Measurements from ENCODE around the gene TP63. TPM values are rescaled to one million over a fixed set of nuclear protein-coding genes. Genes with fewer than 3 reads are reported as not detected.

The TP63 gene
- total and polyA plus RNA-seq, 2 experiments from 2014 or later, result not detected

GRCh38 chr3:189827108-189827507, 195.9 kb downstream of the TP63 start (continued):
- TF ChIP-seq ZNF462 (CRISPR knock-in tag; IDR thresholded peaks at IDR 0.05), result no peak
- no peak for TF ChIP-seq REST (IDR thresholded peaks at IDR 0.05; ENCODE audit: unreplicated experiment)

- Histone ChIP-seq H3F3A (replicated peaks; ENCODE audit: low read depth) (no peaks in the 10 kb centered on the region), H4K20me1 (replicated peaks; ENCODE audit: insufficient read depth) (no peaks in the 10 kb centered on the region), H2AFZ (no peak overlapping the region), H3K27ac (ENCODE audit: low read depth) (no peak overlapping the region), H3K79me2 (replicated peaks; ENCODE audit: insufficient read depth) (no peaks in the 10 kb centered on the region), H3K9me2 (ENCODE audit: insufficient read depth) (no peaks in the 10 kb centered on the region), H3K4me1 (ENCODE audit: insufficient read depth) (peaks cover 6% of the 10 kb centered on the region; the same call in 1 of the 2 replicates), H3K4me3 (no peak overlapping the region), H3K27me3 (ENCODE audit: insufficient read depth) (no peaks in the 10 kb centered on the region), H3K4me2 (no peak overlapping the region), H3K36me3 (ENCODE audit: insufficient read depth) (no peaks in the 10 kb centered on the region)
- TF ChIP-seq ZNF331 (CRISPR knock-in tag; IDR thresholded peaks at IDR 0.05; ENCODE audit: low read depth), result no peak
- Mint-ChIP-seq H3K4me3 (no peak overlapping the region), H3K27ac (no peak overlapping the region), H3K36me3 (ENCODE audit: low read depth) (no peaks in the 10 kb centered on the region), H3K9me3 (no peaks in the 10 kb centered on the region), H3K27me3 (ENCODE audit: insufficient read depth, low read depth, poor library complexity) (peaks cover 1% of the 10 kb centered on the region), H3K4me1 (peaks cover 7% of the 10 kb centered on the region; the same call in 2 of the 3 replicates)
- no peak for DNase-seq (ENCODE audit: low spot score)
- no peak for ATAC-seq
These were observed 199.2 kb downstream of the TP63 start for GRCh38 chr3:189830401-189830800.

Data from GM23338 (cell line).